Activated CD4-positive, alpha-beta T cell treated with anti-CD3 and anti-CD28 coated beads for 36 hours (primary cell): ENCODE results near the gene MAGI3. TPM values are rescaled to one million over a fixed set of nuclear protein-coding genes. Genes with fewer than 3 reads are reported as not detected.
"Not testable (repeated sequence)": the region's sequence is repeated elsewhere in the genome, so short reads cannot be mapped to it uniquely, and the experiment has no call there.

Experiments used
- ATAC-seq: fragments of 200-7000 bp; cut with Tn5 transposase; one replicate; pipeline ENCODE4 v1.10.0; 2021; ENCODE audit warnings: mild to moderate bottlenecking, moderate library complexity
- CTCF ChIA-PET: fragments of 350-600 bp; sonication (Branson Sonifier 250); formaldehyde crosslinking; loops from one replicate; lab custom pipeline; 2021; ENCODE audit warnings: antibody characterized with exemption; lab: Charles Lee
- POLR2A ChIA-PET: fragments of 350-600 bp; sonication (Branson Sonifier 250); formaldehyde crosslinking; loops from one replicate; lab custom pipeline; 2021; ENCODE audit warnings: antibody characterized with exemption, inconsistent platforms; lab: Charles Lee
- DNase-seq: peaks from one replicate; pipeline ENCODE4 v3.0.0-alpha.2; 2020
- H3K27ac Mint-ChIP-seq: one replicate; pipeline ENCODE4 v1.8.0; 2021; ENCODE audit warnings: mixed read lengths
- H3K27me3 Mint-ChIP-seq: one replicate; pipeline ENCODE4 v1.8.0; 2021; ENCODE audit warnings: mixed read lengths
- H3K36me3 Mint-ChIP-seq: one replicate; pipeline ENCODE4 v1.8.0; 2021; ENCODE audit warnings: low read depth, mixed read lengths
- H3K4me1 Mint-ChIP-seq: one replicate; pipeline ENCODE4 v1.8.0; 2021; ENCODE audit warnings: mixed read lengths
- H3K4me3 Mint-ChIP-seq: one replicate; pipeline ENCODE4 v1.8.0; 2021; ENCODE audit warnings: mild to moderate bottlenecking, moderate library complexity, mixed read lengths
- H3K9me3 Mint-ChIP-seq: one replicate; pipeline ENCODE4 v1.8.0; 2021; ENCODE audit warnings: low read depth, mixed read lengths
- intact Hi-C, 2 experiments: fragments of 100-400 bp; cut with DNase I in 1 of 2; cut with micrococcal nuclease in 1 of 2; formaldehyde crosslinking; loops; one replicate each; pipeline versions ENCODE4 v1.14.2 to v1.15.1; 2022 to 2024; cut with DNase I, micrococcal nuclease
- total RNA-seq, 2 experiments: library from RNA; stranded (reverse); gene quantifications; one replicate each; pipeline ENCODE4 v1.2.3, GENCODE V29; 2021

MAGI3 gene
- total RNA-seq, 2 experiments from 2014 or later = 6.4 to 6.7 TPM

DNA sequence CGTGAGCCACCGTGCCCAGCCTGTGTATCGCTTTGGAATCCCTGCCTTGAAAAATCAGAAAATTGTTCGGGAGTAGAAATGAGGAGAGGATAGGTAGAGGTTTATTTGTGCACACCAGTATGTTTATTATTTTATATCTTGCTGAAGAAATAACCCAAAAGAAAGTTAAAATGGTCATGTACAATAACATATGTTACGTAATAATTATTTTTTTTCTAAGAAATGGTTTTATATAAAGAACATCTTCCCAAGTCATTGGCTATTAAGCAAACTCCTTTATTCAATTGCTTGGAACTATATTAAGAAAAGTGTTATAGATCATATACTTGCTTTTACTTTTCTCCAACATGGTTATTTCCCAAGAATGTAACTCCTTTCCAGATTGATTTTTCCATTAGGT is 197.2 kb downstream of the MAGI3 start:
- no peak for DNase-seq
- Mint-ChIP-seq H3K27me3 (no peaks in the 10 kb centered on the region), H3K4me1 (no peaks in the 10 kb centered on the region), H3K4me3 (no peak overlapping the region), H3K27ac (no peak overlapping the region), H3K9me3 (no peaks in the 10 kb centered on the region), H3K36me3 (peaks cover 12% of the 10 kb centered on the region)
- intact Hi-C loops = no loop called here
- CTCF ChIA-PET = no interaction called here
- POLR2A ChIA-PET = interaction anchor here (0.6 kb wide), 1 partner anchor 19 kb away, joined by 6 read pairs; no protein-coding TSS in a partner anchor
- ATAC-seq = no peak

DNA sequence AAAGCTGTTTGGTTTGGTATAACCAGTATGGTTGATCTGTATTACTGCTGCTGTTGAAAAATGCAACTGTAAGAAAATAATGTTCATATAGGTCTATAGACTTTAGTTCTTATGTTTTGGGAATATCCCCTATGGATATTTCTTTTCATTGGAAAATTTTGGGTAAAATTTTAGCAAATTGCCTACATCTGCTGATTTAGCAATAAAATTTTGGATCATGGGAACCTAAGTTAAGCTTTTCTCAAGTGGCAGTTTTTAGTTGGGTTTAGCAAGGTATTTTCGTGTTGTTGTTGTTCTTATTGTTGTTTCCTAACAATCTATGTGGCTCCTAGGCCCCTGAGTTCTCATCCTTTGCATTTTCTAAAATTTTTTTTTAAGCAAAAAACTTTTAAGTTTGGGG is 201.9 kb downstream of the MAGI3 start:
- CTCF ChIA-PET = no interaction called here
- Mint-ChIP-seq H3K27me3 (no peaks in the 10 kb centered on the region), H3K9me3 (peaks cover 8% of the 10 kb centered on the region), H3K27ac (no peak overlapping the region), H3K4me3 (no peak overlapping the region), H3K36me3 (peaks cover 27% of the 10 kb centered on the region), H3K4me1 (no peaks in the 10 kb centered on the region)
- DNase-seq = no peak
- intact Hi-C loops = no loop called here
- no peak for ATAC-seq
- POLR2A ChIA-PET = no interaction called here

DNA sequence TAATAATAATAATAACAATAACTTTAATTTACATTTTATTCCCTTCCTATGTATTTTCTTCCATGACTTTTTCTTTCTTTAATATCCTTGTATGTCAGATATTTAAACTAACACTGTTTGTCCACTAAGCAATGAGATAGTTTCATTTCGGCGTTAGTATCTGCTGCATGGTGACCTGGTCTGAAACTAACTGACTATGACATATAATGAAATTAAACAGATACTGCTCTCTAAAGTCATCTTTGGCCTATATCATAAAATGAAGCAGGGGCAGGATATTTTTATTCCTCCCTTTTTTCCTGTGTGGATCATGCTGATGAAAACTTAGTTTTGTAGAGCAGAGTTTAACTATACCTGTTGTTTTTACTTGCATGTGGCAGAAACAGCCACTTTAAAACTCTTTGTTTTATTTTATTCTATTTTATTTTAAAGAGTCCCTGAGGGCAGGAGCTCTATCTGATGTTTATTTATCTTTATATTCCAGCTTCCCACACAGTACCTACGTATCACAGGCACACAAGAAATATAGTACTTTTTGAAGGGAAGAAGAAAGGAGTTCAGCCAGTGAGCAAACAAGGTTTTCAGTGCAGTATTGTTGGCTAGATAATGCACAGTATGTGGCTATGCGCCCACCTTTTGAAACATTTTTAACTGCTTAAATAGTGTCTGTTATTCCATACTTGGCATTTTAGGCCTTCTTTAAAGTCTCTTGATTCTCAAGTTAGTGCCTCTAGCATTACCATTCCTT is 203.4 kb downstream of the MAGI3 start:
- Mint-ChIP-seq H3K27me3 (no peaks in the 10 kb centered on the region), H3K4me3 (no peak overlapping the region), H3K27ac (no peak overlapping the region), H3K9me3 (peaks cover 19% of the 10 kb centered on the region), H3K4me1 (no peaks in the 10 kb centered on the region), H3K36me3 (peaks cover 36% of the 10 kb centered on the region)
- intact Hi-C loops = no loop called here
- DNase-seq = no peak
- no peak for ATAC-seq
- ChIA-PET CTCF (no interaction called here), POLR2A (no interaction called here)

DNA sequence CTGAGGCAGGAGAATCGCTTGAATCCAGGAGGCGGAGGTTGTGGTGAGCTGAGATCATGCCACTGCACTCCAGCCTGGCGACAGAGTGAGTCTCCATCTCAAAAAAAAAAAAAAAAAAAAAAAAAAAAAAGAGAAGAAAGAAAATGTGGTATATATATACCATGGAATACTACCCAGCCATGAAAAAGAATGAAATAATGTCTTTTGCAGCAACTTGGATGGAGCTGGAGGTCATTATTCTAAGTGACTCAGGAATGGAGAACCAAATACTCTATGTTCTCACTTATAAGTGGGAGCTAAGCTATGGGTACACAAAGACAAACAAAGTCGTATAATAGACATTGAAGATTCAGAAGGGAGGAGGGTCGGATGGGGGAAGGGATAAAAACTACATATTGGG is 214.2 kb downstream of the MAGI3 start:
- ATAC-seq = not testable (repeated sequence)

DNA sequence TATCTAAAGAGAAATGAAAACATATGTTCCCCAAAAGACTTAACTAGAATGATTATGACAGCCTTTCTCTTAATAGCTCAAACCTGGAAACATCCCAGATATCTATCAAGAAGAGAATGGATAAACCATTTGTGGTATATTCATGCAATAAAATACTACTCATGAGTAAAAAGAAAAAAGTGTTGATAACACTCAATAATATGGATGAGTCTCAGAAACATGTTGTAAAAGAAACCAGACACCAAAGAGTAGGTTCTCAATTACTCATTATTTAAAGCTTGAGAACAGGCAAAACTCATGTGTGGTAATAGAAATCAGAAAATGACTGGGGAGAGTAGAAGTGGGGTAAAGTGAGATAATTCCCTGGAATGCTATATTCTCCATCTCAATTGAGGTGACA is 214.8 kb downstream of the MAGI3 start:
- ChIA-PET CTCF (no interaction called here), POLR2A (no interaction called here)
- Mint-ChIP-seq H3K4me3 (no peak overlapping the region), H3K27me3 (no peaks in the 10 kb centered on the region), H3K9me3 (peaks cover 6% of the 10 kb centered on the region), H3K36me3 (peaks cover 2% of the 10 kb centered on the region), H3K27ac (no peak overlapping the region), H3K4me1 (peaks cover 11% of the 10 kb centered on the region)
- DNase-seq (no peak), ATAC-seq (no peak)
- intact Hi-C loops = no loop called here

More for the DNA sequence above, 214.2 kb downstream of the MAGI3 start:
- H3K27me3 Mint-ChIP-seq, intact Hi-C loops, POLR2A ChIA-PET, CTCF ChIA-PET, H3K4me3 Mint-ChIP-seq, H3K27ac Mint-ChIP-seq, H3K9me3 Mint-ChIP-seq, DNase-seq, H3K36me3 Mint-ChIP-seq: not testable (repeated sequence)
- H3K4me1 Mint-ChIP-seq = peaks cover 11% of the 10 kb centered on the region

DNA sequence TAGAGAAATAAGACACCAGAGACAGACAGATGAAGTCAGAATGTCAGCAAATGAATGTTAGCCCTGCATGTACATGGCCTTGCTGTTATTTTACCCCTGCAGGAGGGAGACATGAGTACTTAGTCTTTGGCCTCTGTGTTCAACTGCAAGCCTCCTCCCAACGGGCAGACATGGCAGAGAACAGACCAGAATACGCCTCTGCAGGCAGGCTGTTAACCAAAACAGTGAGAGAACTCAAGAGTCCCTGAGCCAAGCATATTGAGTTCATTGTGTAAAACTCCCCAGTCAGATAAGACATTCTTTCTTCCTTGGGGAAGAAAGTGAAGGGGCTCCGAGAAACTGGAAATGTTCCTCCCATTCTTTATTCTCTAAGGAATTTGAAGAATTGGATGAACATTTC is 218.1 kb downstream of the MAGI3 start:
- DNase-seq (no peak), ATAC-seq (no peak)
- ChIA-PET CTCF (no interaction called here), POLR2A (no interaction called here)
- Mint-ChIP-seq H3K9me3 (peaks cover 4% of the 10 kb centered on the region), H3K27me3 (no peaks in the 10 kb centered on the region), H3K4me1 (no peaks in the 10 kb centered on the region), H3K27ac (no peak overlapping the region), H3K36me3 (no peaks in the 10 kb centered on the region), H3K4me3 (no peak overlapping the region)
- intact Hi-C loops = no loop called here

DNA sequence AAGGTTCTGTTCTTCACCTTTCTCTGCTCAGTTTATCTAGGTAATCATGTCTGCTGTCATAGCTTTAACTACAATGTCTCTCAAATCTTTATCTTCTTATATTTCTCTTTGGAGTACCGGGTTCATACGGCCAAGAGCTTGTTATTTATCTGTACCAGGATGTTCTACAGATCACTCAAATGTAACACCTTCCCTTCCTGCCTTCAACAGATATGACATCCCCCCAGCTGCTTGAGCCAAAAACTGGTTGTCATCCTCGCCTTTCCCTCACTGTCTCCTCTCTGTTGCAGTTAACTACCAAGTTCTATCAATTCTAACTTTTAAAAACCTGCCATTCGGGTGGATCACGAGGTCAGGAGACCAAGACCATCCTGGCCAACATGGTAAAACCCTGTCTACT is 220.1 kb downstream of the MAGI3 start:
- Mint-ChIP-seq H3K36me3 (no peaks in the 10 kb centered on the region), H3K4me3 (no peak overlapping the region), H3K27ac (no peak overlapping the region), H3K9me3 (peaks cover 2% of the 10 kb centered on the region), H3K27me3 (no peaks in the 10 kb centered on the region), H3K4me1 (no peaks in the 10 kb centered on the region)
- intact Hi-C loops = no loop called here
- ChIA-PET CTCF (no interaction called here), POLR2A (no interaction called here)
- DNase-seq (no peak), ATAC-seq (no peak)

DNA sequence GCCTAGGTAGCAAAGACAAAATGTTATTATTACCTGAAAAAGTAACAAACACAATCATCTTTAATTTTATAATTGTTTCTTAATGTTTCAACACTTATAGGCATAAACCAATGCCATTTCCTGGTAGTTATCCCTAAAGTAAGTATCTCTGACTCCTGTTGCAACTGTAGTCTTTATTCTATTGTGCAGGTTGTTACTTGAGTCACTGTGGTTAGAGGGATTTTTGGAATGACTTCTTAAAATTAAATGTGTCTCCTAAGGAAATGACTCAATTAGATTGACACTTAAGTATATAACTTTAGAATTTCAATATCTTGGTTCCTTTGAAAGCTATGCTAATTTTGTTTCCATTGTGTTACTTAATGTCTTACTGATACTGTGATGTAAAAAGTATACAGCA is 225.1 kb downstream of the MAGI3 start:
- Mint-ChIP-seq H3K4me3 (no peak overlapping the region), H3K9me3 (peaks cover 1% of the 10 kb centered on the region), H3K27me3 (no peaks in the 10 kb centered on the region), H3K4me1 (peaks cover 13% of the 10 kb centered on the region), H3K36me3 (peaks cover 2% of the 10 kb centered on the region), H3K27ac (no peak overlapping the region)
- intact Hi-C loops = loop anchor here in 1 of 2 experiments (5.0 kb wide), 1 partner anchor 177 kb away; no protein-coding TSS in a partner anchor
- ATAC-seq (peak; percentile 47), DNase-seq (no peak)
- POLR2A ChIA-PET = no interaction called here
- CTCF ChIA-PET = interaction anchor here (1.2 kb wide), 1 partner anchor 25 kb away, joined by 4 read pairs; no protein-coding TSS in a partner anchor

DNA sequence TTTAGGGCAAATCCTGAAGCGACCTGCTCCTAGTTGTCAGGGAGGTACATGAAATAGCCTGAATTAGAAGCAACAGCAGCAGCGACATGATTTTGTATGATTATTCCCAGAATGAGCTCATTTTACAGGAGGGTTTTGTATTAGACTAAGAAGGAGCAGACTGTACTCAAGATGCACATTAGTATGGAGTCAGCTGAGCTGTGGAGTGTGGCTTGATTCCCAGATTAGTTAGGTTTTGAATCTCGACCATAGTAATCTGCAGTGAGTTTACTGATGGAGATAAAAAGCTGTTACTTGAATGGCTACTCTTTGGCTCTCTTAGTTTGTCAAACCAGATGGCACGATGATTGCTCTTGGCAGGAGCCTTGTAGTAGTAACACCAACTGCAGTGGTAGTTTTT is 225.8 kb downstream of the MAGI3 start:
- POLR2A ChIA-PET = no interaction called here
- H3K4me1 Mint-ChIP-seq = peaks cover 13% of the 10 kb centered on the region
- H3K4me3 Mint-ChIP-seq = no peak overlapping the region

DNA sequence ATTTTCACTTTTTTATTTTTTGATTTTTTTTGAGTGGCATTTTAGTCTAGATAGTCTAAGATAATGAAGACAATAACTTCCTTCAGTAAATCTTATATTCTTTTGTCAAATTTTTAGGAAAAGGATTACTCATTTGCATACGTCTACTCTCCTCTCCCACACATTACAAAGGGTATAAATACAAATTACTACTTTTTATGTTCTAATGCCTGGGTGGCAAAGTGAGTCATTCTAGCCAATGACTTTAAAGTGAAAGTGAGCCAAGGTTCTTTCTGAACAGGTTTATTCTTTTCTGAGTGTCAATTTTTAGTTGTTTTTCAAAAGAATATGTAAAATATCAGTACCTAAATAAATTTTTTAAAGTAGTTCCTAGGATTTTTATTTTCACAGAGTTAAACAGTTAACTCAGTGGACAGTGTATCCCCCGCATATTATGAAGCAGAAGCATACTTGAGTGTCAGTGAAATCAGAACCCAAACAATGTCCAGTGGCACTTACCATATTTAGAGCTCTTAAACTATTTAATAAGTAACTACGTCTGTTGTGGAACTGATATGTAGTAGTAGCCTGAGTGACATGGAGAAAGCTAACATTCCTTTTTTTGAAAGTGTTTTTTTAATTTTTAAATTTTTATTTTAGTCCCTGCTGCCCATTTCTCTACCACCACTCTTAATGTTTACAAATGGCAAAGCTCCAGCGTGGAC is 227.3 kb downstream of the MAGI3 start:
- ChIA-PET CTCF (interaction anchor here (0.5 kb wide), 1 partner anchor 427 kb away, joined by 3 read pairs; no protein-coding TSS in a partner anchor), POLR2A (no interaction called here)
- no peak for ATAC-seq
- H3K27me3 Mint-ChIP-seq = no peaks in the 10 kb centered on the region
- H3K4me3 Mint-ChIP-seq = no peak overlapping the region
- no peak for DNase-seq
- intact Hi-C loops = loop anchor here in 1 of 2 experiments (5.0 kb wide), 1 partner anchor 175 kb away; no protein-coding TSS in a partner anchor
- H3K4me1 Mint-ChIP-seq = peaks cover 13% of the 10 kb centered on the region
- H3K27ac Mint-ChIP-seq = no peak overlapping the region
- no peaks in the 10 kb centered on the region for H3K9me3 Mint-ChIP-seq
- peaks cover 5% of the 10 kb centered on the region for H3K36me3 Mint-ChIP-seq

More for the DNA sequence above, 225.8 kb downstream of the MAGI3 start:
- ATAC-seq (no peak), DNase-seq (no peak)
- Mint-ChIP-seq H3K27me3 (no peaks in the 10 kb centered on the region), H3K9me3 (no peaks in the 10 kb centered on the region), H3K27ac (no peak overlapping the region), H3K36me3 (peaks cover 3% of the 10 kb centered on the region)
- CTCF ChIA-PET = interaction anchor here (1.2 kb wide), 1 partner anchor 26 kb away, joined by 4 read pairs; no protein-coding TSS in a partner anchor
- intact Hi-C loops = loop anchor here in 1 of 2 experiments (5.0 kb wide), 1 partner anchor 176 kb away; no protein-coding TSS in a partner anchor

DNA sequence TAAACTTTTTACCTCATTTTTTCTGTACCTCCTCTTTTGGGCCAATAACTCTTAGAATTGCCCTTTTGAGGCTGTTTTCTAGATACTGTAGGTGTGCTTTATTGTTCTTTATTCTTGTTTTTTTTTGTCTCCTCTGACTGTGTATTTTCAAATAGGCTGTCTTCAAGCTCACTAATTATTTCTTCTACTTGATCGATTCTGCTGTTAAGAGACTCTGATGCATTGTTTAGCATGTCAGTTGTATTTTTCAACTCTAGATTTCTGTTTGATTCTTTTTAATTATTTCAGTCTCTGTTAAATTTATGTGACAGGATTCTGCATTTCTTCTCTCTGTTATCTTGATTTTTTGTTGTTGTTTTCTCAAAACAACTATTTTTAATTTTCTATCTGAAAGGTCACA is 238.7 kb downstream of the MAGI3 start:
- ChIA-PET POLR2A (no interaction called here), CTCF (no interaction called here)
- H3K4me1 Mint-ChIP-seq = no peaks in the 10 kb centered on the region
- no peaks in the 10 kb centered on the region for H3K27me3 Mint-ChIP-seq
- H3K27ac Mint-ChIP-seq = no peak overlapping the region
- H3K4me3 Mint-ChIP-seq = no peak overlapping the region
- intact Hi-C loops = no loop called here
- ATAC-seq (no peak), DNase-seq (no peak)
- peaks cover 39% of the 10 kb centered on the region for H3K36me3 Mint-ChIP-seq
- H3K9me3 Mint-ChIP-seq = peaks cover 21% of the 10 kb centered on the region
